ENCODE measurements around the gene CD40.

Gene CD40

GRCh38 chr20:46113113-46113470, 5.0 kb upstream of the CD40 start:
- no peak for DNase-seq (ENCODE audit: low spot score)
- TF ChIP-seq, protein P1, sequence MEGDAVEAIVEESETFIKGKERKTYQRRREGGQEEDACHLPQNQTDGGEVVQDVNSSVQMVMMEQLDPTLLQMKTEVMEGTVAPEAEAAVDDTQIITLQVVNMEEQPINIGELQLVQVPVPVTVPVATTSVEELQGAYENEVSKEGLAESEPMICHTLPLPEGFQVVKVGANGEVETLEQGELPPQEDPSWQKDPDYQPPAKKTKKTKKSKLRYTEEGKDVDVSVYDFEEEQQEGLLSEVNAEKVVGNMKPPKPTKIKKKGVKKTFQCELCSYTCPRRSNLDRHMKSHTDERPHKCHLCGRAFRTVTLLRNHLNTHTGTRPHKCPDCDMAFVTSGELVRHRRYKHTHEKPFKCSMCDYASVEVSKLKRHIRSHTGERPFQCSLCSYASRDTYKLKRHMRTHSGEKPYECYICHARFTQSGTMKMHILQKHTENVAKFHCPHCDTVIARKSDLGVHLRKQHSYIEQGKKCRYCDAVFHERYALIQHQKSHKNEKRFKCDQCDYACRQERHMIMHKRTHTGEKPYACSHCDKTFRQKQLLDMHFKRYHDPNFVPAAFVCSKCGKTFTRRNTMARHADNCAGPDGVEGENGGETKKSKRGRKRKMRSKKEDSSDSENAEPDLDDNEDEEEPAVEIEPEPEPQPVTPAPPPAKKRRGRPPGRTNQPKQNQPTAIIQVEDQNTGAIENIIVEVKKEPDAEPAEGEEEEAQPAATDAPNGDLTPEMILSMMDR (IDR thresholded peaks at IDR 0.05; ENCODE audit: borderline replicate concordance, control extremely low read depth, extremely low read depth, insufficient read depth, missing control alignments), result no peak
- in situ Hi-C loops (cut with MboI; ENCODE audit: low sequenced_read_pairs, unreplicated experiment), result no loop called here

GRCh38 chr20:46114449-46114848, 3.7 kb upstream of the CD40 start:
- TF ChIP-seq, protein P1 (IDR thresholded peaks at IDR 0.05; ENCODE audit: borderline replicate concordance, control extremely low read depth, extremely low read depth, insufficient read depth, missing control alignments), result no peak
- no peak for DNase-seq (ENCODE audit: low spot score)
- in situ Hi-C loops (cut with MboI; ENCODE audit: low sequenced_read_pairs, unreplicated experiment), result no loop called here

- TF ChIP-seq, protein P1 (IDR thresholded peaks at IDR 0.05; ENCODE audit: borderline replicate concordance, control extremely low read depth, extremely low read depth, insufficient read depth, missing control alignments), result no peak
- in situ Hi-C loops (cut with MboI; ENCODE audit: low sequenced_read_pairs, unreplicated experiment), result no loop called here
- peak; percentile 55 for DNase-seq (ENCODE audit: low spot score)
Observed at GRCh38 chr20:46118481-46119020, 437 bp downstream of the CD40 start.

GRCh38 chr20:46119028-46119546, 973 bp downstream of the CD40 start:
- peak; percentile 69 for DNase-seq (ENCODE audit: low spot score)
- TF ChIP-seq, protein P1 (IDR thresholded peaks at IDR 0.05; ENCODE audit: borderline replicate concordance, control extremely low read depth, extremely low read depth, insufficient read depth, missing control alignments), result no peak
- in situ Hi-C loops (cut with MboI; ENCODE audit: low sequenced_read_pairs, unreplicated experiment), result no loop called here

DNA sequence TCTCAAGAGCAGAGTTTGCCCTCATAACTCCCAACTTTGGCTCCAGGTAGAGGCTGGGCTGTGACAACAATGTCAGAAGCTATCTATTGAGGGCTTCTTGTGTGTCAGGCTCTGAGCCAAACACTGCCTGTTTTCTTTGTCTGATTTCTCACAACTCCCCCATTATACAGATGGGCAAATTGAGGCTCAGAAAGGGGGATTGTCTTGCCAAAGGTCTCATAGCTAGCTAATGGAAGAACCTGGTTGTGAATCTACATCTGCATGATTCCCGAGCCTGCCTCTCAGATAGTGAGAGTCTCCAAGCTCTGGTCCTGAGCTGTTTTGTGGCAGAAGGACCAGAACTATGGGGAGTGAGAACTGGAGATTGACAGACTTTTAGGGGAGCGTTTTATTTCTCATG, 1.4 kb downstream of the CD40 start:
- no peak for DNase-seq (ENCODE audit: low spot score)
- TF ChIP-seq, protein P1 (IDR thresholded peaks at IDR 0.05; ENCODE audit: borderline replicate concordance, control extremely low read depth, extremely low read depth, insufficient read depth, missing control alignments), result no peak
- in situ Hi-C loops (cut with MboI; ENCODE audit: low sequenced_read_pairs, unreplicated experiment), result no loop called here

- no peak for DNase-seq (ENCODE audit: low spot score)
- TF ChIP-seq, protein P1 (IDR thresholded peaks at IDR 0.05; ENCODE audit: borderline replicate concordance, control extremely low read depth, extremely low read depth, insufficient read depth, missing control alignments), result no peak
- in situ Hi-C loops (cut with MboI; ENCODE audit: low sequenced_read_pairs, unreplicated experiment), result no loop called here
Observed at GRCh38 chr20:46120136-46120535, 2.0 kb downstream of the CD40 start.

Data from GM13976 (cell line).